ENCODE data around the gene CDC45.

- TF ChIP-seq POLR2A (IDR thresholded peaks at IDR 0.05; ENCODE audit: extremely low read depth, insufficient read length): no peak
- no peak for TF ChIP-seq CTCF (IDR thresholded peaks at IDR 0.05; ENCODE audit: low read depth, low read length)
- TF ChIP-seq MAX (IDR thresholded peaks at IDR 0.05; ENCODE audit: low read depth, low read length): no peak
Observed at GRCh38 chr22:19480173-19480568, 451 bp downstream of the CDC45 start.

Data from NB4 (cell line).